HepG2 (cell line): ENCODE measurements around the gene WDR81. TPM values are rescaled to one million over a fixed set of nuclear protein-coding genes. Genes with fewer than 3 reads are reported as not detected.
A peak's percentile ranks its signal among the peaks of the same experiment; 100 is the strongest.

Experiments used
- DMAP1 ChIP-seq: IDR thresholded peaks from 2 replicates; pipeline ENCODE4 v1.6.1; 2016
- DNMT1 ChIP-seq: sonication (generic); formaldehyde crosslinking; IDR thresholded peaks from 2 replicates; pipeline ENCODE4 v1.5.1; 2020; ENCODE audit warnings: mild to moderate bottlenecking, missing genetic modification reagents
- HINFP ChIP-seq: sonication (generic); formaldehyde crosslinking; IDR thresholded peaks from 2 replicates; pipeline ENCODE4 v1.4.0; 2020; ENCODE audit warnings: low read depth, mild to moderate bottlenecking, missing genetic modification reagents
- HMGA1 ChIP-seq: sonication (generic); formaldehyde crosslinking; conservative IDR thresholded peaks from 2 replicates; pipeline ENCODE4 v1.4.0; 2020; ENCODE audit warnings: missing genetic modification reagents
- ISX ChIP-seq: sonication (generic); formaldehyde crosslinking; conservative IDR thresholded peaks from 2 replicates; pipeline ENCODE4 v1.5.0; 2020; ENCODE audit warnings: missing genetic modification reagents
- LCORL ChIP-seq, 2 experiments: fragments of 450-650 bp in 1 of 2; sonication (generic) in 1 of 2; formaldehyde crosslinking in 1 of 2; IDR thresholded peaks; 2 replicates each; pipeline versions ENCODE4 v1.5.0 to v1.6.1; 2017 to 2020; ENCODE audit warnings: antibody characterized with exemption in 1 of 2, missing genetic modification reagents in 1 of 2
- MEIS1 ChIP-seq: sonication (generic); formaldehyde crosslinking; IDR thresholded peaks from 2 replicates; pipeline ENCODE4 v1.9.0; 2021; ENCODE audit warnings: mild to moderate bottlenecking, missing genetic modification reagents, moderate library complexity, borderline replicate concordance
- NFATC3 ChIP-seq: sonication (generic); formaldehyde crosslinking; IDR thresholded peaks from 2 replicates; pipeline ENCODE4 v1.5.1; 2020; ENCODE audit warnings: mild to moderate bottlenecking, missing genetic modification reagents
- NFE2L1 ChIP-seq: sonication (generic); formaldehyde crosslinking; IDR thresholded peaks from 2 replicates; pipeline ENCODE4 v1.4.0; 2020; ENCODE audit warnings: missing genetic modification reagents, mild to moderate bottlenecking, borderline replicate concordance
- REL ChIP-seq: sonication (generic); formaldehyde crosslinking; conservative IDR thresholded peaks from 2 replicates; pipeline ENCODE4 v1.8.0; 2022; ENCODE audit warnings: mild to moderate bottlenecking, missing genetic modification reagents, moderate library complexity
- RXRA ChIP-seq: sonication (generic); formaldehyde crosslinking; IDR thresholded peaks from 2 replicates; pipeline ENCODE4 v1.5.1; 2020; ENCODE audit warnings: missing genetic modification reagents
- SIX1 ChIP-seq: sonication (generic); formaldehyde crosslinking; IDR thresholded peaks from 2 replicates; pipeline ENCODE4 v1.4.0; 2020; ENCODE audit warnings: missing genetic modification reagents, borderline replicate concordance
- SMAD1 ChIP-seq: sonication (generic); formaldehyde crosslinking; IDR thresholded peaks from 2 replicates; pipeline ENCODE4 v1.4.0; 2020; ENCODE audit warnings: missing genetic modification reagents, low read depth, mild to moderate bottlenecking, borderline replicate concordance
- TAF1 ChIP-seq: sonication (generic); formaldehyde crosslinking; IDR thresholded peaks from 2 replicates; pipeline ENCODE4 v1.4.0; 2020; ENCODE audit warnings: missing genetic modification reagents
- TCF12 ChIP-seq, 2 experiments: fragments of 450-650 bp in 1 of 2; sonication (generic) in 1 of 2; formaldehyde crosslinking in 1 of 2; IDR thresholded peaks; 2 replicates each; pipeline versions ENCODE4 v1.6.1 to v1.8.0; 2017 to 2022; ENCODE audit warnings: antibody characterized with exemption in 1 of 2, mild to moderate bottlenecking in 1 of 2, missing genetic modification reagents in 1 of 2, moderate library complexity in 1 of 2
- ZBTB21 ChIP-seq: sonication (generic); formaldehyde crosslinking; IDR thresholded peaks from 2 replicates; pipeline ENCODE4 v1.4.0; 2020; ENCODE audit warnings: missing genetic modification reagents
- ZBTB7A ChIP-seq: sonication (generic); formaldehyde crosslinking; IDR thresholded peaks from 2 replicates; pipeline ENCODE4 v1.8.0; 2022; ENCODE audit warnings: mild to moderate bottlenecking, missing genetic modification reagents
- ZEB1 ChIP-seq: IDR thresholded peaks from 2 replicates; pipeline ENCODE4 v1.6.1; 2012; ENCODE audit warnings: mild to moderate bottlenecking, low read depth, inconsistent platforms; ENCODE audit not compliant: insufficient replicate concordance
- ZNF263 ChIP-seq: sonication (generic); formaldehyde crosslinking; IDR thresholded peaks from 2 replicates; pipeline ENCODE4 v1.4.0; 2020; ENCODE audit warnings: missing genetic modification reagents
- ZNF354B ChIP-seq: sonication (generic); formaldehyde crosslinking; IDR thresholded peaks from 2 replicates; pipeline ENCODE4 v1.8.0; 2022; ENCODE audit warnings: mild to moderate bottlenecking, missing genetic modification reagents
- ZNF460 ChIP-seq: sonication (generic); formaldehyde crosslinking; IDR thresholded peaks from 2 replicates; pipeline ENCODE4 v1.5.1; 2020; ENCODE audit warnings: missing genetic modification reagents, mild to moderate bottlenecking, borderline replicate concordance
- ZNF501 ChIP-seq: sonication (generic); formaldehyde crosslinking; IDR thresholded peaks from 2 replicates; pipeline ENCODE4 v1.5.1; 2020; ENCODE audit warnings: mild to moderate bottlenecking, moderate library complexity, missing genetic modification reagents
- ZNF589 ChIP-seq: sonication (generic); formaldehyde crosslinking; conservative IDR thresholded peaks from 2 replicates; pipeline ENCODE4 v1.8.0; 2022; ENCODE audit warnings: mild to moderate bottlenecking, moderate library complexity, missing genetic modification reagents
- ZNF780A ChIP-seq: sonication (generic); formaldehyde crosslinking; IDR thresholded peaks from 2 replicates; pipeline ENCODE4 v1.8.0; 2022; ENCODE audit warnings: mild to moderate bottlenecking, missing genetic modification reagents, moderate library complexity
- ZUFSP ChIP-seq: sonication (generic); formaldehyde crosslinking; IDR thresholded peaks from 2 replicates; pipeline ENCODE4 v1.9.0; 2021; ENCODE audit warnings: missing genetic modification reagents, mild to moderate bottlenecking, borderline replicate concordance
- polyA plus RNA-seq, 8 experiments: library from polyadenylated mRNA; depleted of rRNA in 3 of 8; stranded (reverse) in 7 of 8; unstranded in 1 of 8; fragments of >200 nt; fragmentation: Illumina TruSeq in 4 of 8; extraction: Trizol in 4 of 8; gene quantifications; 2 replicates each; pipeline versions ENCODE4 v1.2.1 to v1.2.3, GENCODE V29; 2011 to 2016; ENCODE audit warnings: low read depth in 4 of 8, missing spikeins in 1 of 8, mixed read lengths in 1 of 8; ENCODE audit not compliant: insufficient read depth in 1 of 8
- total RNA-seq, 5 experiments: library from RNA; depleted of rRNA; stranded (reverse); fragments of >200 nt; fragmentation: Illumina TruSeq; extraction: Trizol; gene quantifications; 2 replicates each; pipeline ENCODE4 v1.2.3, GENCODE V29; 2016; ENCODE audit warnings: low read depth in 1 of 5

Gene WDR81
- total and polyA plus RNA-seq, 2 of the 13 experiments (the other 11 are each of a cell fraction or from before 2014, with no cell fraction given), result 9.1 to 16.7 TPM

- TF ChIP-seq ZUFSP (CRISPR knock-in tag) (no peak), ZNF263 (CRISPR knock-in tag) (0 out of 2 replicates have a peak, but pooled peaks have one; percentile 22), ZNF589 (CRISPR knock-in tag) (no peak), HMGA1 (CRISPR knock-in tag) (no peak), ZNF460 (no peak), ZEB1 (no peak), DMAP1 (CRISPR knock-in tag) (peak; percentile 68; the same call in 1 of the 2 replicates), RXRA (CRISPR knock-in tag) (peak; percentile 39), ZNF780A (CRISPR knock-in tag) (no peak), MEIS1 (CRISPR knock-in tag) (no peak; the same call in 1 of the 2 replicates), ISX (no peak), DNMT1 (CRISPR knock-in tag) (no peak), REL (no peak), TAF1 (CRISPR knock-in tag) (peak; percentile 88), NFE2L1 (peak; percentile 96; the same call in 1 of the 2 replicates), ZNF501 (CRISPR knock-in tag) (peak; percentile 79), SMAD1 (CRISPR knock-in tag) (no peak; the same call in 1 of the 2 replicates), ZNF354B (CRISPR knock-in tag) (no peak), ZBTB21 (peak; percentile 86), ZBTB7A (CRISPR knock-in tag) (0 out of 2 replicates have a peak, but pooled peaks have one; percentile 29), SIX1 (no peak), TCF12 (IDR thresholded peaks at IDR 0.05) (no peak), TCF12 (CRISPR knock-in tag; IDR thresholded peaks at IDR 0.05) (0 out of 2 replicates have a peak, but pooled peaks have one; percentile 2), HINFP (CRISPR knock-in tag) (no peak), NFATC3 (CRISPR knock-in tag) (no peak), LCORL (IDR thresholded peaks at IDR 0.05) (no peak), LCORL (CRISPR knock-in tag; IDR thresholded peaks at IDR 0.05) (no peak; the same call in 1 of the 2 replicates)
Observed at GRCh38 chr17:1716076-1716911, 8.2 kb upstream of the WDR81 start (continued).
